GM12864 (cell line): ENCODE data around the gene TTC13.

Experiments used
- DNase-seq: peaks from one replicate; pipeline ENCODE4 v3.0.0-alpha.2; 2011; ENCODE audit warnings: low read depth
- H3K4me3 ChIP-seq: 2 replicates; pipeline ENCODE4 v1.5.1; 2011; ENCODE audit warnings: mild to moderate bottlenecking, low read depth, low read length, control low read depth
- CTCF ChIP-seq: IDR thresholded peaks from 2 replicates; pipeline ENCODE4 v1.5.1; 2011; ENCODE audit warnings: low read depth, mild to moderate bottlenecking, moderate library complexity, low read length, control low read depth, inconsistent platforms; ENCODE audit errors: missing control alignments

Gene TTC13

DNA sequence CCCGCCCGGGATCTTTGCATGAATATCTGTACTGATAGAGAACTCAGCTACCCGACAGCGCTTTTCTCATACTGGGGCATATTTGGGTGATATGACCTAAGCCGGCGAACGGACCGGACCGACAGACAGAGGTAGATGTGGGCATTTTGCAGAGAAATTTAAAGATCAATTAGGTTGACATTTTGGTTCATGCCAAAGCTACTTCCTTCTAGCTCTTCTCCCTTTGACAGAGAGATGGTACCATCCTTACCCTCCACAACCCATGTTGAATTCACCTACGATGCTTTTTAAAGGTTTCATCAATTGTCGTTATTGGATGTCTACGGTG lies 692 bp upstream of the TTC13 start:
- no peak for TF ChIP-seq CTCF
- peak overlapping the region; percentile 69 for H3K4me3 ChIP-seq

GRCh38 chr1:230977761-230978490 lies 735 bp downstream of the TTC13 start:
- no peak for DNase-seq
- peak overlapping the region; percentile 69 for H3K4me3 ChIP-seq
- no peak for TF ChIP-seq CTCF

More for the DNA sequence above, 692 bp upstream of the TTC13 start:
- no peak for DNase-seq

DNA sequence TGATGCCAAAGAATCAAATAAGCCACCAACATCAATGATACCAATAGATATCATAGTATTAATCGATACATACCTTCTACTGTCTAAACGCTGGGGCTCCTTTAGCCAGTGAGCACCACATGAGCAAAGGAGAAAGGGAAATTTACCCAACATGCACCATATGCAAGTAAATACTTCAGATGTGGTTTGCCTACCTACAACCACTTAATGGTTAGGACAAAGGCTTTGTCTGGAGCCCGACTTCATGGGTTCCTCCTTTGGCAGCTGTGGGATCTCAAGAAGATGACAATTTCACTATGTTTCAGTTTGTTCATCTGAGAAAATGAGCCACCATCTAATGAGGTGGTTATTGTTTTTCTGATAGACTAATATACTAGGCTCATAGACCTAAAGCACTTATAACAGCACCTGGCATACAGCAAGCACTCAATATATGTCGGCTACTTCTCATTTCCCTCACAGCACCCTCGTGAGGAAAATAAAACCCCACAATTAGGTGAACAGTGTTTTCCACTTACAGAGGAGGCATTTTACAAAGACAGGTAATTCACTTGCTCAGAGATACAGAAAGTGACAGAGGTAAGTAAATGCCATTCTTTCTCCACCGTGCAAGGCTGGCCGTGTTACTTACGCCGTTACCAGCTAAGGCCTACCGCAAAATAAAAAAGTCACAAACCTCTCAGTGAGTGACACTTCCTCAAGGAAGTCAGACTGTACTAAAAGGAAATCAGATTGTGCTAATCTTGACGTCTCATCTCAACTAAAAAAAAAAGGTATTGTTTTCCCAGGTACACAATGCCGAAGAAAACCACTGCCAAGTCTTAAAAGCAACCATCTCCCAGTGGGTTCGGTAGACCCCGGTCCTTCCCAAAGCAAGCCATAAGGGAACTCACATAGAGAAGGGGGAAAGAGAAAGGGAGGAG lies 1.6 kb downstream of the TTC13 start:
- TF ChIP-seq CTCF: no peak
- H3K4me3 ChIP-seq: peak overlapping the region; percentile 69
- DNase-seq: peak; percentile 45

DNA sequence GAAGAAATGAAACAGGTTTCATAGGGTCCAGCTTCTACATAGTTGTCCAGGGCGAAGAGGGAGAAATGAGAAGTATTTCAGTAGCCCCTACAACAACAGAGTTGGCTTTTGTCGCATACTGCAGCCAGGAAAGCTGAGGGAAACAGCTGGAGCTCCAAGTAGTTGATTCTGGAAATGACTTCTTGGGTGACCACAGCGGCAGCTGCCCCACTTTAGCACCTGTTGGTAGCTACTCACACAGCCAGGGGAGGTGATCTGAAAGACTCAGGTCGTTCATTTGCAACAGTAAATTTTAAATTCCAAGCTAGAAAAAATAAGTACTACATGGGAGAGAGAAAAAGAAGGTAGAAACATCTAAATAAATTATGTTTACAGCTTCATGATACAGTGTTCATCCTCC lies 2.3 kb downstream of the TTC13 start:
- no peak for TF ChIP-seq CTCF
- H3K4me3 ChIP-seq: no peak overlapping the region
- DNase-seq: no peak

GRCh38 chr1:230975636-230976035 lies 3.0 kb downstream of the TTC13 start:
- H3K4me3 ChIP-seq: no peak overlapping the region
- no peak for TF ChIP-seq CTCF
- no peak for DNase-seq

- no peak overlapping the region for H3K4me3 ChIP-seq
- DNase-seq: peak; percentile 35
- TF ChIP-seq CTCF: no peak
These were observed 5.8 kb downstream of the TTC13 start for GRCh38 chr1:230972855-230973271.
